Vagina (tissue), 2 donors: ENCODE data around the gene TXNRD2.

ENCODE experiments used
- POLR2A ChIP-seq, 2 donors: fragments of 450-650 bp; IDR thresholded peaks; one replicate each; pipeline ENCODE4 v1.6.1; 2017; ENCODE audit warnings: antibody characterized with exemption in 2 of 2, mild to moderate bottlenecking in 2 of 2, moderate library complexity in 2 of 2
- POLR2AphosphoS5 ChIP-seq, 2 donors: sonication (generic); formaldehyde crosslinking; IDR thresholded peaks; one replicate each; pipeline ENCODE4 v1.9.0; 2017; ENCODE audit warnings: antibody characterized with exemption in 2 of 2, mild to moderate bottlenecking in 2 of 2, low read depth in 1 of 2; ENCODE audit not compliant: insufficient read depth in 1 of 2
- TF ChIP-seq, protein P1 (sequence below), 3 experiments: fragments of 450-650 bp in 2 of 3; fragments of 200-600 bp in 1 of 3; sonication (generic) in 1 of 3; IDR thresholded peaks; one replicate each; pipeline ENCODE4 v1.5.1; 2017 to 2019; ENCODE audit warnings: antibody characterized with exemption in 3 of 3, mild to moderate bottlenecking in 2 of 3, moderate library complexity in 2 of 3

GRCh38 chr22:19904935-19905334 is 36.7 kb downstream of the TXNRD2 start:
- TF ChIP-seq, protein P1, sequence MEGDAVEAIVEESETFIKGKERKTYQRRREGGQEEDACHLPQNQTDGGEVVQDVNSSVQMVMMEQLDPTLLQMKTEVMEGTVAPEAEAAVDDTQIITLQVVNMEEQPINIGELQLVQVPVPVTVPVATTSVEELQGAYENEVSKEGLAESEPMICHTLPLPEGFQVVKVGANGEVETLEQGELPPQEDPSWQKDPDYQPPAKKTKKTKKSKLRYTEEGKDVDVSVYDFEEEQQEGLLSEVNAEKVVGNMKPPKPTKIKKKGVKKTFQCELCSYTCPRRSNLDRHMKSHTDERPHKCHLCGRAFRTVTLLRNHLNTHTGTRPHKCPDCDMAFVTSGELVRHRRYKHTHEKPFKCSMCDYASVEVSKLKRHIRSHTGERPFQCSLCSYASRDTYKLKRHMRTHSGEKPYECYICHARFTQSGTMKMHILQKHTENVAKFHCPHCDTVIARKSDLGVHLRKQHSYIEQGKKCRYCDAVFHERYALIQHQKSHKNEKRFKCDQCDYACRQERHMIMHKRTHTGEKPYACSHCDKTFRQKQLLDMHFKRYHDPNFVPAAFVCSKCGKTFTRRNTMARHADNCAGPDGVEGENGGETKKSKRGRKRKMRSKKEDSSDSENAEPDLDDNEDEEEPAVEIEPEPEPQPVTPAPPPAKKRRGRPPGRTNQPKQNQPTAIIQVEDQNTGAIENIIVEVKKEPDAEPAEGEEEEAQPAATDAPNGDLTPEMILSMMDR (IDR thresholded peaks at IDR 0.05): no peak
- no peak for TF ChIP-seq POLR2A (IDR thresholded peaks at IDR 0.05)
- no peak for TF ChIP-seq POLR2AphosphoS5 (IDR thresholded peaks at IDR 0.05; ENCODE audit: insufficient read depth in 1 of 2, low read depth in 1 of 2)
